GM10266 (cell line): ENCODE measurements around the gene IFI44.

Source experiments
- DNase-seq: peaks from one replicate; pipeline ENCODE4 v3.0.0; 2012; ENCODE audit errors: extremely low spot score
- CTCF ChIP-seq: IDR thresholded peaks from 2 replicates; pipeline ENCODE4 v1.5.1; 2012; ENCODE audit warnings: mild to moderate bottlenecking, low read depth; ENCODE audit not compliant: control insufficient read depth, insufficient read depth; ENCODE audit errors: missing control alignments

IFI44 gene

GRCh38 chr1:78650114-78650660, 556 bp downstream of the IFI44 start:
- TF ChIP-seq CTCF = no peak
- no peak for DNase-seq

- no peak for DNase-seq
- TF ChIP-seq CTCF = no peak
Measured at GRCh38 chr1:78651241-78651640, 1.6 kb downstream of the IFI44 start.

GRCh38 chr1:78652019-78652560, 2.5 kb downstream of the IFI44 start:
- TF ChIP-seq CTCF = no peak
- no peak for DNase-seq

- no peak for TF ChIP-seq CTCF
- DNase-seq = no peak
Measured at GRCh38 chr1:78658901-78659300, 9.3 kb downstream of the IFI44 start.

- no peak for TF ChIP-seq CTCF
- no peak for DNase-seq
Measured at GRCh38 chr1:78663923-78664322, 14.3 kb downstream of the IFI44 start.

- DNase-seq = no peak
- no peak for TF ChIP-seq CTCF
Measured at GRCh38 chr1:78664763-78665162, 15.1 kb downstream of the IFI44 start.

GRCh38 chr1:78665809-78666208, 16.2 kb downstream of the IFI44 start:
- no peak for TF ChIP-seq CTCF

More at GRCh38 chr1:78665809-78666208, 16.2 kb downstream of the IFI44 start:
- no peak for DNase-seq
